HCT116 (cell line): ENCODE measurements around the gene STK25. TPM values are rescaled to one million over a fixed set of nuclear protein-coding genes. Genes with fewer than 3 reads are reported as not detected.

Experiments
- ATAC-seq: fragments of 200-7000 bp; cut with Tn5 transposase; 2 replicates; pipeline ENCODE4 v1.9.1; 2020; ENCODE audit warnings: mild to moderate bottlenecking, moderate library complexity
- BruUV-seq: library from RNA; stranded (reverse); fragments of 400-500 nt; replicated peaks from 2 replicates; lab custom pipeline; 2021; lab: Mats Ljungman, UMichigan
- CTCF ChIA-PET: fragments of 300-600 bp; sonication (Branson Sonifier 250); formaldehyde crosslinking; loops from one replicate; lab custom pipeline; 2021; ENCODE audit warnings: antibody characterized with exemption; lab: Charles Lee
- POLR2A ChIA-PET: fragments of 300-600, 350-600 bp; sonication (Branson Sonifier 250); formaldehyde crosslinking; loops from one replicate; lab custom pipeline; 2021; ENCODE audit warnings: antibody characterized with exemption; lab: Charles Lee
- RAD21 ChIA-PET, 2 experiments: fragments of 300-600 bp; sonication (Branson Sonifier 250); formaldehyde crosslinking; loops; one replicate each; lab custom pipeline; 2023; ENCODE audit warnings: low total read pairs in 2 of 2; ENCODE audit not compliant: uncharacterized antibody in 2 of 2, unreplicated experiment in 2 of 2, low non-redundant PET in 1 of 2; lab: Charles Lee
- DNase-seq: peaks from one replicate; pipeline ENCODE4 v3.0.0-alpha.2; 2010; ENCODE audit warnings: low read depth, low spot score
- H2AFZ ChIP-seq: fragments of 200-600 bp; shearing (Covaris generic), sonication (generic); 2 replicates; pipeline ENCODE4 v1.6.1; 2017; ENCODE audit warnings: low read depth, mixed run types, mixed read lengths, antibody characterized with exemption, low read length; ENCODE audit not compliant: poor library complexity, severe bottlenecking
- H3K27ac ChIP-seq: 2 replicates; pipeline ENCODE4 v1.5.1; 2012; ENCODE audit warnings: low read depth, low read length
- H3K27me3 ChIP-seq: fragments of 200-600 bp; sonication (generic); 2 replicates; pipeline ENCODE4 v1.6.1; 2016; ENCODE audit warnings: mixed run types, low read length, mixed read lengths; ENCODE audit not compliant: insufficient read depth
- H3K36me3 ChIP-seq, 2 experiments: fragments of 200-500 bp in 1 of 2; fragments of 200-600 bp in 1 of 2; sonication (Bioruptor generic) in 1 of 2; sonication (generic) in 1 of 2; 2 replicates each; pipeline versions ENCODE4 v1.5.1 to v1.6.1; 2014 to 2016; ENCODE audit warnings: low read length in 2 of 2, inconsistent platforms in 1 of 2, mixed read lengths in 1 of 2, mixed run types in 1 of 2; ENCODE audit not compliant: insufficient read depth in 2 of 2, control insufficient read depth in 1 of 2
- H3K4me1 ChIP-seq, 2 experiments: fragments of 200-600 bp in 1 of 2; sonication (generic) in 1 of 2; 2 replicates each; pipeline versions ENCODE4 v1.5.1 to v1.6.1; 2012 to 2017; ENCODE audit warnings: low read length in 2 of 2, inconsistent platforms in 1 of 2, mild to moderate bottlenecking in 1 of 2, mixed read lengths in 1 of 2, mixed run types in 1 of 2, moderate library complexity in 1 of 2; ENCODE audit not compliant: insufficient read depth in 2 of 2, control insufficient read depth in 1 of 2
- H3K4me2 ChIP-seq: fragments of 200-600 bp; sonication (generic); 2 replicates; pipeline ENCODE4 v1.6.1; 2017; ENCODE audit warnings: mixed run types, low read length, mixed read lengths
- H3K4me3 ChIP-seq, 2 experiments: fragments of 200-600 bp in 1 of 2; sonication (generic) in 1 of 2; replicated peaks in 1 of 2; 2 replicates each; pipeline ENCODE4 v1.5.1; 2011 to 2016; ENCODE audit warnings: low read length in 2 of 2, control low read depth in 1 of 2, low read depth in 1 of 2, mild to moderate bottlenecking in 1 of 2, mixed read lengths in 1 of 2, mixed run types in 1 of 2
- H3K79me2 ChIP-seq: fragments of 200-600 bp; sonication (generic); 2 replicates; pipeline ENCODE4 v1.6.1; 2017; ENCODE audit warnings: mild to moderate bottlenecking, mixed run types, low read length, moderate library complexity, mixed read lengths; ENCODE audit not compliant: insufficient read depth
- H3K9ac ChIP-seq: fragments of 200-600 bp; sonication (generic); 2 replicates; pipeline ENCODE4 v1.6.1; 2016; ENCODE audit warnings: low read length, mixed read lengths
- H3K9me2 ChIP-seq: fragments of 200-600 bp; sonication (generic), shearing (Covaris generic); 2 replicates; pipeline ENCODE4 v1.6.1; 2017; ENCODE audit warnings: mixed run types, mild to moderate bottlenecking, moderate library complexity; ENCODE audit not compliant: insufficient read depth
- H3K9me3 ChIP-seq, 2 experiments: fragments of 200-500 bp in 1 of 2; fragments of 200-600 bp in 1 of 2; sonication (Bioruptor generic) in 1 of 2; sonication (generic) in 1 of 2; 2 replicates each; pipeline ENCODE4 v1.6.1; 2014 to 2017; ENCODE audit warnings: low read length in 2 of 2, mixed read lengths in 2 of 2, inconsistent platforms in 1 of 2, low read depth in 1 of 2, mild to moderate bottlenecking in 1 of 2, mixed run types in 1 of 2, moderate library complexity in 1 of 2; ENCODE audit not compliant: control insufficient read depth in 1 of 2, insufficient read depth in 1 of 2
- H4K20me1 ChIP-seq: fragments of 200-600 bp; sonication (generic), shearing (Covaris generic); 2 replicates; pipeline ENCODE4 v1.6.1; 2017; ENCODE audit warnings: mixed run types, mild to moderate bottlenecking, moderate library complexity; ENCODE audit not compliant: insufficient read depth
- CBX3 ChIP-seq: IDR thresholded peaks from 2 replicates; pipeline ENCODE4 v1.6.1; 2012; ENCODE audit warnings: low read depth
- FOSL1 ChIP-seq: IDR thresholded peaks from 2 replicates; pipeline ENCODE4 v1.6.1; 2012; ENCODE audit warnings: low read depth
- JUND ChIP-seq: IDR thresholded peaks from 2 replicates; pipeline ENCODE4 v1.6.1; 2012
- POLR2A ChIP-seq: IDR thresholded peaks from 2 replicates; pipeline ENCODE4 v1.7.0; 2011; ENCODE audit warnings: borderline replicate concordance; ENCODE audit not compliant: insufficient read depth, insufficient read length; ENCODE audit errors: extremely low read depth
- YY1 ChIP-seq: IDR thresholded peaks from 2 replicates; pipeline ENCODE4 v1.6.1; 2011; ENCODE audit warnings: low read length, low read depth, moderate library complexity, mild to moderate bottlenecking; ENCODE audit not compliant: insufficient replicate concordance; ENCODE audit errors: extremely low read depth
- intact Hi-C: fragments of 100-400 bp; cut with micrococcal nuclease; formaldehyde crosslinking; loops from 2 replicates; pipeline ENCODE4 v1.10.0; 2022
- total RNA-seq: library from RNA; stranded (reverse); gene quantifications from one replicate; pipeline ENCODE4 v1.2.1, GENCODE V29; 2021; ENCODE audit not compliant: unreplicated experiment
- TF ChIP-seq, protein P1 (sequence below): IDR thresholded peaks from 2 replicates; pipeline ENCODE4 v1.6.1; 2012; ENCODE audit warnings: low read depth

Gene STK25
- total RNA-seq, 1 experiment from 2014 or later: 160 TPM

DNA sequence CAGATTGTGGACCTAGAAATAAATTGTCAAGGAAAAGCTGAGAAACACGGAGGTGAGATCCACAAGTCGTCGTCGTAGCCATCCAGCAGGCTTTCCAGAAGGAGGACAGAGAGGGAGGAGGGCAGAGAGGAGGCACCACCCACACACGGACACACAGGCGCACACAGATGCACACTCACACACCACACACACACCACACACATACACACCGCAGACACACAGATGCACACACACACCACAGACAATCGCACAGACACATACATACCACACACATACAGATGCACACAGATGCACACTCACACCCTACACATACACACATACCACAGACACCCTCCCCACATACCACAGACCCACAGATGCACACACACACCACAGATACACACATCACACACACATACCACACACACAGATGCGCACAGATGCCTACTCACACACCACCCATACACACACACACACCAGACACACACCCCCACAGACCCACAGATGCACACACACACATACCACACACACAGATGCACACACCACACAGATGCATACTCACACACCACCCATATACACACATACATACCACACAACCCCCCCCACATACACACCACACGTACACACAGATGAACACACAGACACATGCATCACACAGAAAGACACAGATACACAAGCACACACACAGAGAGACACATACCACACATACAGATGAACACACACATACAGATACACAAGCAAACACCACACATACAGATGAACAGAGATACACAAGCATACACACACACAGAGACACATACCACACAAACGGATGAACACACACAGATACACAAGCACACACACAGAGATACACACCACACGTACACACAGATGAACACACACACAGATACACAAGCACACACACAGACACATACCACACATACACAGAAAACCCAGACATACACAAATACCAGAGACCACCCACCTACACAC lies 37.4 kb upstream of the STK25 start:
- DNase-seq (no peak), ATAC-seq (no peak)
- H3K4me2 ChIP-seq: no peak overlapping the region
- TF ChIP-seq POLR2A: no peak
- TF ChIP-seq, protein P1, sequence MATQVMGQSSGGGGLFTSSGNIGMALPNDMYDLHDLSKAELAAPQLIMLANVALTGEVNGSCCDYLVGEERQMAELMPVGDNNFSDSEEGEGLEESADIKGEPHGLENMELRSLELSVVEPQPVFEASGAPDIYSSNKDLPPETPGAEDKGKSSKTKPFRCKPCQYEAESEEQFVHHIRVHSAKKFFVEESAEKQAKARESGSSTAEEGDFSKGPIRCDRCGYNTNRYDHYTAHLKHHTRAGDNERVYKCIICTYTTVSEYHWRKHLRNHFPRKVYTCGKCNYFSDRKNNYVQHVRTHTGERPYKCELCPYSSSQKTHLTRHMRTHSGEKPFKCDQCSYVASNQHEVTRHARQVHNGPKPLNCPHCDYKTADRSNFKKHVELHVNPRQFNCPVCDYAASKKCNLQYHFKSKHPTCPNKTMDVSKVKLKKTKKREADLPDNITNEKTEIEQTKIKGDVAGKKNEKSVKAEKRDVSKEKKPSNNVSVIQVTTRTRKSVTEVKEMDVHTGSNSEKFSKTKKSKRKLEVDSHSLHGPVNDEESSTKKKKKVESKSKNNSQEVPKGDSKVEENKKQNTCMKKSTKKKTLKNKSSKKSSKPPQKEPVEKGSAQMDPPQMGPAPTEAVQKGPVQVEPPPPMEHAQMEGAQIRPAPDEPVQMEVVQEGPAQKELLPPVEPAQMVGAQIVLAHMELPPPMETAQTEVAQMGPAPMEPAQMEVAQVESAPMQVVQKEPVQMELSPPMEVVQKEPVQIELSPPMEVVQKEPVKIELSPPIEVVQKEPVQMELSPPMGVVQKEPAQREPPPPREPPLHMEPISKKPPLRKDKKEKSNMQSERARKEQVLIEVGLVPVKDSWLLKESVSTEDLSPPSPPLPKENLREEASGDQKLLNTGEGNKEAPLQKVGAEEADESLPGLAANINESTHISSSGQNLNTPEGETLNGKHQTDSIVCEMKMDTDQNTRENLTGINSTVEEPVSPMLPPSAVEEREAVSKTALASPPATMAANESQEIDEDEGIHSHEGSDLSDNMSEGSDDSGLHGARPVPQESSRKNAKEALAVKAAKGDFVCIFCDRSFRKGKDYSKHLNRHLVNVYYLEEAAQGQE: no peak
- TF ChIP-seq YY1: no peak
- TF ChIP-seq JUND: no peak
- no peak for TF ChIP-seq FOSL1
- TF ChIP-seq CBX3: no peak
- BruUV-seq: no TSS peak
- no peak overlapping the region for H3K4me3 ChIP-seq
- no peaks in the 10 kb centered on the region for H3K9me3 ChIP-seq
- no peaks in the 10 kb centered on the region for H3K9me2 ChIP-seq
- H3K4me1 ChIP-seq: peaks cover 11 to 39% of the 10 kb centered on the region in 2 experiments
- H2AFZ ChIP-seq: no peak overlapping the region
- no peaks in the 10 kb centered on the region for H3K27me3 ChIP-seq
- no peaks in the 10 kb centered on the region for H3K36me3 ChIP-seq
- H3K79me2 ChIP-seq: no peaks in the 10 kb centered on the region
- ChIA-PET POLR2A (no interaction called here), CTCF (no interaction called here), RAD21 (no interaction called here)
- intact Hi-C loops: loop anchor here (5.0 kb wide), 1 partner anchor 187 kb away; the partner anchor contains the start of gene D2HGDH
- no peak overlapping the region for H3K27ac ChIP-seq
- H4K20me1 ChIP-seq: no peaks in the 10 kb centered on the region
- no peak overlapping the region for H3K9ac ChIP-seq
